LoVo (cell line): ENCODE measurements around the gene INTS14.
A peak's percentile ranks its signal among the peaks of the same experiment; 100 is the strongest.

Experiments
- DNase-seq: peaks from one replicate; pipeline ENCODE4 v3.0.0-alpha.2; 2016; ENCODE audit warnings: low spot score

The INTS14 gene

DNA sequence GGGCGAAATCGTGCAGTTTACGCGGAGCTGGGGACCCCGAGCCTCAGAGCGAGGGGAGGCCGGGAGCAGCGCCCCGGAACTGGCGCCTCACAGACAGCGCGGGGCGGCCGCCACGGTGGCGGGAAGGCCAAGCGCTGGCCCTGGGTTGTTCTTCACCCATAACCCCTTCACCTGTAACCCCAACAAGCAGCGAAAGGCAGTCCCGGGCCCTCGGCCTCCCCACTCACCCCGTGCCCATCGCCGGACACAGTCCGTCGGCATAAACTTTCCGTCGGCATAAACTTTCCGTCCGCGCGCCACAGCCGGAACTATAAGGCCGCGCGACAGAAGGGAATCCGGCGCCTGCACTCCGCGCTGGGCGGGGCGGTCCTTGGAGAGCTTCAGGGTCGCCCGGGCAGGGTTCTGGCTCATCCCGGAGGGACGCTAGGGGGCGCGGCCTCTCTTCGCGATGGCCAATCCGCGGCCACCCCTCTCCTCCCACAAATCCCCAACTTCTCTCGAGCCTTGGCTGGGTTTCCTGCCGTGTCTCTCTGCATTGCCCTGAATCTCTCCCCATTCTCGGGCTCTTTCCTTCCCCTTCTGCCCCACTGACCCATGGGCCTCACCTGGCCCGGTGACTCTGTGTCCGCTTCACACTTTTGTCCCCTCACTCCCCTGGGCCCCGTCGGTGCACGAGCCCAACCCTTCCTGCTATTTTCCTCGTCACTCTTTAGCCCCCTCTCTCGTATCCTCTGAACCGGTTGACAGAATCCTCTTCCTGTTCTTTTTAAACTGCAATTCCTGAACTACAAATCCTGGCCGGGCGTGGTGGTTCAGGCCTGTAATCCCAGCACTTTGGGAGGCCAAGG, at the start of gene INTS14:
INTS14 (minus strand) TSS at position 261 of the 848 bp plus-strand sequence. CDS start 3,751 bp downstream, outside the sequence.
- DNase-seq, result peak; percentile 100

DNA sequence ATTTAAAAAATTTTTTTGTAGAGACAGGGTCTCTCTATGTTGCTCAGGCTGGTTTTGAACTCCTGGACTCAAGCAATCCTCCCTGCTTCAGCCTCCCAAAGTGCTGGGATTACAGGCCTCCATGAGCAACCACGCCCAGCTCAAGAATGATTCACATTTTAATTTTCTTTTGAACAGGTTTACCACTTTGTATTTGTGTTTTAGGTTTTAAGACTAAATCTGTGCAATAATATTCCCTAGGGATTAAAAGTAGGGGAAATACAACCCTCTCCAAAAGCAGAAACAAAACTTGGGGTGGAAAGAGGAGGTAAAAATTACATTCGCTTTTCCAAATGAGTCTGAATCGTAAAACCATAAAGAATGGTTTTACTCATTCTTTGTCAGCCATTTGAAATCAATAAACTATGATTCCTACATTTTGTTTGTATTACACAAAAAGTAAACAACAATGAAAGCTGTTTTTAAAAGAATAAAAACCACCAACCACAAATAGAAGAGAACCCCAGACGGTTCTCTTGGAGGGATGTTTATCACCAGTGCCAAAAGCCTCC, 48.6 kb upstream of the INTS14 start:
- DNase-seq, result no peak

DNA sequence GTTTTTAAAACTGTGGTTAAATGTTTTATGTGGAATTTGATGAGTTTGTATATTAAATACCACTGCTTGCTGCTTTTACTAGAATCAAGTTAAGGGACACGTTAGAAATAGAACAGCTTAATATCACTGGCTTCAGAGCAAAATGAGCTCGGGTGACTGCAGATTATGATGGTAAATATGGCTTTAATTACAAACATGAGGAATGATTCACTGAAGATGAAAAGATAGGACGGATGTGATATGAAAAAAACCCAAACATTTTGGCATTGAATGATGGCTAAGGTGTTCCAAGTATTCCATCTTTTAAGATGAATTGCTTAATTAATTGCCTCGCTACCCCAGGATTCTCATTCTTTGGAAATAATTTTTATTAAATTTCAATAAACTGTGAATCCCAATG, 44.5 kb upstream of the INTS14 start:
- DNase-seq, result no peak

- peak; percentile 40 for DNase-seq
Observed at GRCh38 chr15:65655026-65655425, 44.1 kb upstream of the INTS14 start.

DNA sequence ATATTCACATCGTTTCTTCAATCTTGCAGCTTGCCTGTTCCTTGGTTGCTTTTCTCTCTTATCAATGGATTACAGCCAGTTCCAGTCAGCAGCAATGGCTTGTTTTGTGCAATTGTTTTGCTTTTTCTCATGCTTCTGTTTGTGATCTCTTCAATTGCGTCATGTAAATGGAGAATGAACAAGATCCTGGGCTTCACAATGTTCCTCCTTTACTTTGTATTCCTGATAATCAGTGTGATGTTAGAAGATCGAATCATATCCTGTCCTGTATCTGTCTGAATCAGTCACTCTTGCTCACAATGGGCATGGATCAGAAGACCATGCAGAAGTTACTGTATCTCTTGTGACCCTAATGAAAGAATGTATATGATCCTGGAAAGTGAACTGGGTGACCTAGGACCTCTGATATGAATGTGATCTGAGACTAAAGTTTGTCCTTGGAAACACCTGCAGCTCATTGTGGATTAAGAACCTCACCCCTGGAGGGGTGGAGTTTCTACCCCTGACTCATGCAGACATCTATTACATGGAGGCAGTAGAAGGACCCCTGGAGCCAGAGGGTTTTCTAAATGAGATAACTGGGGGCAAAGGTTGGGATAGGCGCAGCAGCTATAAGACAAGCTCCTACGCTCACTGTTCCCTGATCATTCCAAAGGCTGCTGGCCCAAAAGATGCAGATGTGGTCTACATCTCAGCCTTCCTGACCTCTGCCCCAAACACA, 43.0 kb upstream of the INTS14 start:
- DNase-seq, result peak; percentile 15

DNA sequence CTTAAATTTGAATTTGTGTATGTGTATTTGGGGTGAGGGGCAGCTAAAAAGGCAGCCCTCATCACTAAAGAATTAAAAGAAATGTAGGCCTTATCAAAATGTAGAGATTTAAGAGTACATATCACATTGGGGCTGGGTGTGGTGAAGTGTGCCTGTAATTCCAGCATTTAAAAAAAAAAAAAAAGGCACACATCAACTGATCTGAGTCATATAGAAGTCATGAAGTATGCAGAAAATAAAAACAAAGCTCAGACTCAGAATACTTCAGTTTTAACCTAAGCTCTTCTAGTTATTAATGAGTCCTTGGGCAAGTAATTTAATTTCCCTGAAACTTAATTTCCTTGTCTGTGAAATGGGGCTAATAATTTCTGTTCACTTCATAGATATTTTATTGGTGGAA, 42.4 kb upstream of the INTS14 start:
- DNase-seq, result no peak

DNA sequence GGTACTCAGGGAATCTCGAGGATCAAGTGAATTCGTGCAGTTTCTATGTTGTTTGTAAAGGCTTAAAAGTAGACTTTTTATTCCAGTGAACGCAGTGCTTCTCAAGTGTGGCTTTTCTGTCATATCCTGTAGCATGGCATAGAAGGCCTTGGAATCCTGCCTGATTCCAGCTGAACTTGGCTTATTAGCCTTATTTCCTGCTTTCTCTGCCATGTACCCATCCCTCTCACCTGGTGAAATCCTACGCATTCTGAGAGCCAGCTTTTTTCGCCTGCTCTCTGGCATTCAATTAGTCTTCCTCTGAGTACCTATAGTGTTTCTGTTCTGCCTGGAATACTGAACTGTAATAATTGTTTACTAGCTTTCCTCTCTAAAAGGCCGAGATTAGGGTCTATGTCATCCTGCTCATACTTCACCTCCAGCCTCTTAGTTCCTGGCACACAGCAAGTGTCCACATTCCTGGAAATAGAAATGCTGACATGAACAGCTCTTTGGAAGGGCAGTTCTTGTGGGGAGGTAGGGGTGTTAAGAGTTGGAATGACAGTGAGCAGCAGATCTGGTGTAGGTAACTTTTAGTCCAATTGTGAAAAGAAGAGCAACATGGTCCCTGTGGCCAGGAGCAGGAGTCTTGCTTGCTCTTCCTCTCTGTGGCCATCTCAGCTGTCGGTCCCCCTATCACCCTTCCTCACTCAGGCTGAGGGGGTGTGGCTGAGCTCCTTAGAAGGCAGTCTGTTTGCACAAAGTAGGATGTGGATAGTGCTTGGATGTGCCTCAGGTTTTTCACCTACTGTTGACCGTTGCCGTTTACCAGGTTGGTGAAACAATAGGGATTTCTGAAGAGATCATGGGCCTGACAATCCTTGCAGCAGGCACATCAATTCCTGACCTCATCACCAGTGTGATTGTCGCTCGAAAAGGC, 41.2 kb upstream of the INTS14 start:
- no peak for DNase-seq

DNA sequence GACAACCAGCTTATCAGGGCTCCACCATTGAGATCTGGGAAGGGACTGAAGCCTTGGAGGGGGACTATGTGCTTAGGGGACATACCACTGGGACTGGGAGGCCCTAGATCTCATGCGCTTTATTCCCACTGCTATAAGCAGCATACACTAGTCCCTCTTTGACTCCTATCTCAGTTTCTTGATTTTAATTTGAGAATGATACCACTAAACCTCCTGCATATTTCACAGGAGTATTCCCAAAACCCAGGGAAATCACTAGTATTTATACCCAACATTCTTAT, 40.1 kb upstream of the INTS14 start:
- DNase-seq, result no peak

DNA sequence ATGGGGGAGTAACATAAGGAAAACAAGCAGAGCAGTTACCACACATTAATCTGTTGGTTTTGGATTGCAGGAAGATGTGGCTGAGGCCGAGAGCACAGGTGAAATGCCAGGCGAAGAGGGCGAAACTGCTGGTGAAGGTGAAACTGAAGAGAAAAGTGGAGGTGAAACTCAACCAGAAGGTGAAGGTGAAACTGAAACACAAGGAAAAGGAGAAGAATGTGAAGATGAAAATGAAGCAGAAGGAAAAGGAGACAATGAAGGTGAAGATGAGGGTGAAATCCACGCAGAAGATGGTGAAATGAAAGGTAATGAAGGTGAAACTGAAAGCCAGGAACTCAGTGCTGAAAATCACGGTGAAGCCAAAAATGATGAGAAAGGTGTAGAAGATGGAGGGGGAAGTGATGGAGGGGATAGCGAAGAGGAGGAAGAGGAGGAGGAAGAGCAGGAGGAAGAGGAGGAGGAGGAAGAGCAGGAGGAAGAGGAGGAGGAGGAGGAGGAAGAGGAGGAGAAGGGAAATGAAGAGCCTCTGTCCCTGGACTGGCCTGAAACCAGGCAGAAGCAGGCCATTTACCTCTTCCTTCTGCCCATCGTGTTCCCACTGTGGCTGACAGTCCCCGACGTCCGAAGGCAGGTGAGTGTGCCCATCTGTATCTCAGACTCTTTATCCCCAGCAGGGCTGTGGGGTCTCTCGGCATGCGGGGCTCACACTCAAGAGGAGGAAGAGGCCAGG, 39.5 kb upstream of the INTS14 start:
- DNase-seq, result no peak

- no peak for DNase-seq
Observed at GRCh38 chr15:65646486-65646885, 35.6 kb upstream of the INTS14 start.

DNA sequence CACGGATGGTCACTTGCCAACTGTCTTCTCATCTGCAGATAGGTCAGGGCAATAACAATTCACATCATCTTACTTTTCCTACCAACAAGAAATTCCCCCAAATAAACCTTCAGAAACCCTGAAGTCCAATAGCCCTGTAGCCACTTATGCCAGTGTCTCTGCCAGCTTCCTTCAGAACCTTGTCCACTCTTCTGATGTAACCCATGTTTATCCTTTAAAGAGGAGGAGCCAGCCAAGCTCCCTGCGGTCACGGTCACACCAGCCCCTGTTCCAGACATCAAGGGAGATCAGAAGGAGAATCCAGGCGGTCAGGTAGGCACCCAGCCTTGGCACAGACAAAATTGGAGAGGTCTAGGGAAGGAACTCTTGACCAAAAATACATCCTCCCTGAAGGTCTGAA, 34.5 kb upstream of the INTS14 start:
- no peak for DNase-seq

DNA sequence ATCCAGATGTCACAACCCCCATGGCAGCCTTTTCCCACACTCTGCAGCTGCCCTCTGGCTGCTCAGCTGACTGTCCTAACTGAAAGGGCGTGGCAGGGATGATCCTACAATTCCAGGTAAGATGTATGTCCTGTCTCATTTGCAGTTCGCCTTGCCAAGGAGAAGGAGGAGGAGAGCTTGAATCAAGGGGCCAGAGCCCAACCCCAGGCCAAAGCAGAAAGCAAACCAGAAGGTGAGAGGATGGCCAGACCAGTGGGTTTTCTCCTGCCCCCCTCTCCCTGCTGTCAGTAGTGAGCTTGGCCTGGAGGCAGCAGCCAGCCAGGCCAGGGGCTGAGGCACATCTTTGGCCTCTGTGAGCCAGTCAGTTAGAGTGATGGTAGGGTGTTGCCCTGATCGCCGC, 33.4 kb upstream of the INTS14 start:
- no peak for DNase-seq

GRCh38 chr15:65642594-65642993, 31.7 kb upstream of the INTS14 start:
- DNase-seq, result no peak

DNA sequence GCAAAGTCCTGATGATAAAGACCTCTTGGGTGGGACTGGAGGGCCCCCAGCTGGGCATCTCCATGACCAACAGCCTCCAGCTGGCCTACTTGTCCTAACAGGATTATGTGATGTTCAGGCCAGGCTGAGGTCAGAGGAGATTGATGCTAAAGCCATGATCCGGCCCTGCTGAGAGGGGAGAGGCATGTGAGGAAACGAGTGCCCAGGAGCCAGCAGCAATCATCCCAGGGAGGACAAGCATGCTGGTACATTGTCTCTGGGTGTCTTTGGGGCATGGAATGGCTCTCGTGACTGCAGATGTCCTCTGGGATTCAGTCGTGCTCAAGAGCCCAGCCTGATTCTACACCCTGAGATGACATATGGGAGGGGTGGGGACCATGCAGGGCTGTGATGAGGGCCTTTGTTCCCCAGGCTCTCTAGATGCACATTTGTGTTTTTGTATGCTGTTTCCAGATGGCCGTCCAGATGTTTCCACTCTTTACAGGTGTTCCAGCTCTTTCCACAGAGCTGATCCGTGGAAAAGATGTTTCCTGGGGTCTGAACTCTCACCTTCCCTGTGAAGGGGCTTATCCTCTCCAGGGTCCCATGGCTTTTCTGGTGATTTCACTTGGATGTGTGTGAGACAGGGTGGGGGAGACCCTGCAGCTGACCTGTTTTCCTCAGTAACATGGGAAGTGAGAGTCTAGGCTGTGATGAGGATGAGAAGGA, 31.0 kb upstream of the INTS14 start:
- no peak for DNase-seq

- no peak for DNase-seq
Observed at GRCh38 chr15:65639509-65639908, 28.6 kb upstream of the INTS14 start.

GRCh38 chr15:65638681-65639089, 27.8 kb upstream of the INTS14 start:
- DNase-seq, result peak; percentile 75

- DNase-seq, result no peak
Observed at GRCh38 chr15:65638109-65638508, 27.2 kb upstream of the INTS14 start.

DNA sequence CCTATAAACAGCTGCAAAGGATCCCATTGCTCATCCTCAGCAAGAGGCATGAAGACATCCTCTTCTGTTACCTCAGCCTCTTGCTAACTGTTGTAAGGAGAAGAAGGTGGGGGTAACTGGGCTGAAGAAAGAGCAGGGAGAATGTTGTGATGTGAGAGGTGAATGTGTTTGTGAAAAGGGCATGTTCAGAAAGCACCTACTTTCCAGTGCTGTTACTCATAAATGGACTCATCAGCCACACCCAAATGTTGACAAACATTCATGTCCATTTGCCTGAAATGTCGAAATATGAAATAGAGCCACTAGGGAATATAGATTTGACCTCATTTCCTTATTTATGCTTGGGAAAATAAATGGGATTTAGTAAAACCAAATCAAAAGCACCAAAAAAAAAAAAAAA, 23.4 kb upstream of the INTS14 start:
- no peak for DNase-seq

GRCh38 chr15:65633752-65634151, 22.8 kb upstream of the INTS14 start:
- no peak for DNase-seq

GRCh38 chr15:65632780-65633375, 21.9 kb upstream of the INTS14 start:
- DNase-seq, result no peak

- no peak for DNase-seq
Observed at GRCh38 chr15:65631503-65631902, 20.6 kb upstream of the INTS14 start.
